GM12878 (cell line): Measurements from ENCODE around the gene MYO1E. TPM values are rescaled to one million over a fixed set of nuclear protein-coding genes. Genes with fewer than 3 reads are reported as not detected.
A peak's percentile ranks its signal among the peaks of the same experiment; 100 is the strongest.

Experiments used
- ATAC-seq: fragments of 200-7000 bp; cut with Tn5 transposase; 3 replicates; pipeline ENCODE4 v1.9.1; 2020; ENCODE audit warnings: mild to moderate bottlenecking, moderate library complexity
- BruUV-seq: library from RNA; stranded (reverse); fragments of 400-500 nt; replicated peaks from 2 replicates; lab custom pipeline; 2021; lab: Mats Ljungman, UMichigan
- CTCF ChIA-PET: fragments of 300-600 bp; sonication (Branson Sonifier 250); formaldehyde crosslinking; extraction: SDS; loops from one replicate; lab custom pipeline; 2021; ENCODE audit warnings: inconsistent platforms; lab: Yijun Ruan, JAX
- POLR2A ChIA-PET: fragments of 350-600 bp; formaldehyde crosslinking; extraction: SDS; loops from one replicate; lab custom pipeline; 2021; ENCODE audit warnings: inconsistent platforms; lab: Charles Lee
- RAD21 ChIA-PET: fragments of 300-600 bp; sonication (Branson Sonifier 250); formaldehyde crosslinking; loops from one replicate; lab custom pipeline; 2023; ENCODE audit warnings: antibody characterized with exemption; ENCODE audit not compliant: unreplicated experiment; lab: Charles Lee
- SMC1A ChIA-PET: fragments of 300-600 bp; sonication (Branson Sonifier 250); formaldehyde crosslinking; loops from one replicate; lab custom pipeline; 2023; ENCODE audit not compliant: unreplicated experiment, uncharacterized antibody; lab: Charles Lee
- DNase-seq: peaks from one replicate; pipeline ENCODE4 v3.0.0-alpha.2; 2011; ENCODE audit warnings: low read depth, low spot score
- FAIRE-seq: peaks from 3 replicates; lab custom pipeline; 2011; peaks lifted over from hg19 to GRCh38; lab: Jason Lieb, UNC
- H2AFZ ChIP-seq: 2 replicates; pipeline ENCODE4 v1.6.0; 2011; ENCODE audit warnings: low read depth, low read length, control low read depth; ENCODE audit not compliant: control insufficient read depth
- H3K27ac ChIP-seq: 2 replicates; pipeline ENCODE4 v1.5.1; 2011; ENCODE audit warnings: control low read depth; ENCODE audit not compliant: control insufficient read depth, insufficient read depth
- H3K27me3 ChIP-seq, 2 experiments: replicated peaks in 1 of 2; 2 replicates each; pipeline versions ENCODE4 v1.6.0 to v1.6.1; 2011; ENCODE audit warnings: low read length in 1 of 2; ENCODE audit not compliant: control insufficient read depth in 2 of 2, insufficient read depth in 2 of 2
- H3K36me3 ChIP-seq, 2 experiments: 2 replicates each; pipeline ENCODE4 v1.5.1; 2011; ENCODE audit warnings: low read length in 1 of 2; ENCODE audit not compliant: control insufficient read depth in 2 of 2, insufficient read depth in 2 of 2
- H3K4me1 ChIP-seq: 2 replicates; pipeline ENCODE4 v1.6.1; 2011; ENCODE audit warnings: mild to moderate bottlenecking, low read length, moderate library complexity, mixed read lengths; ENCODE audit not compliant: control insufficient read depth, insufficient read depth
- H3K4me2 ChIP-seq: 2 replicates; pipeline ENCODE4 v1.6.0; 2011; ENCODE audit warnings: control low read depth; ENCODE audit not compliant: control insufficient read depth, insufficient read depth
- H3K4me3 ChIP-seq: fragments of 200-600 bp; sonication (generic); 2 replicates; pipeline ENCODE4 v1.5.1; 2016
- H3K79me2 ChIP-seq: 2 replicates; pipeline ENCODE4 v1.6.0; 2011; ENCODE audit warnings: low read length; ENCODE audit not compliant: control insufficient read depth, insufficient read depth
- H3K9ac ChIP-seq: 2 replicates; pipeline ENCODE4 v1.8.0; 2011; ENCODE audit warnings: low read length, control low read depth, mixed read lengths; ENCODE audit not compliant: control insufficient read depth, insufficient read depth
- H3K9me3 ChIP-seq: replicated peaks from 3 replicates; pipeline ENCODE4 v1.5.1; 2011; ENCODE audit warnings: mild to moderate bottlenecking, low read length; ENCODE audit not compliant: control insufficient read depth, insufficient read depth
- H4K20me1 ChIP-seq: 2 replicates; pipeline ENCODE4 v1.6.0; 2011; ENCODE audit not compliant: control insufficient read depth, insufficient read depth
- BCL11A ChIP-seq: IDR thresholded peaks from 2 replicates; pipeline ENCODE4 v1.6.1; 2011; ENCODE audit warnings: low read depth, low read length
- FOXM1 ChIP-seq: IDR thresholded peaks from 2 replicates; pipeline ENCODE4 v1.6.1; 2012; ENCODE audit warnings: low read depth, mild to moderate bottlenecking, inconsistent platforms, low read length, moderate library complexity
- GABPA ChIP-seq: IDR thresholded peaks from 2 replicates; pipeline ENCODE4 v1.6.1; 2014; ENCODE audit warnings: antibody characterized with exemption, low read depth, mild to moderate bottlenecking, inconsistent platforms
- JUNB ChIP-seq: IDR thresholded peaks from 2 replicates; pipeline ENCODE4 v1.6.1; 2016; ENCODE audit warnings: antibody characterized with exemption, mild to moderate bottlenecking
- MYC ChIP-seq: IDR thresholded peaks from 2 replicates; pipeline ENCODE4 v1.6.1; 2011; ENCODE audit warnings: mild to moderate bottlenecking, low read length, moderate library complexity, inconsistent platforms; ENCODE audit not compliant: insufficient read depth, insufficient replicate concordance, insufficient read length, severe bottlenecking
- NFIC ChIP-seq: IDR thresholded peaks from 2 replicates; pipeline ENCODE4 v1.6.1; 2012; ENCODE audit warnings: low read depth, mild to moderate bottlenecking, inconsistent platforms, low read length, moderate library complexity
- RAD51 ChIP-seq: fragments of 450-650 bp; IDR thresholded peaks from 2 replicates; pipeline ENCODE4 v1.6.1; 2016; ENCODE audit warnings: moderate library complexity, mild to moderate bottlenecking, inconsistent platforms
- RUNX3 ChIP-seq: IDR thresholded peaks from 2 replicates; pipeline ENCODE4 v1.6.1; 2012; ENCODE audit warnings: low read length, inconsistent platforms
- SMC3 ChIP-seq: IDR thresholded peaks from 2 replicates; pipeline ENCODE4 v1.6.1; 2011; ENCODE audit warnings: low read length, improper control_type of control experiment, borderline replicate concordance
- SPI1 ChIP-seq: IDR thresholded peaks from 2 replicates; pipeline ENCODE4 v1.6.1; 2011; ENCODE audit warnings: low read depth, mild to moderate bottlenecking, low read length, moderate library complexity, borderline replicate concordance; ENCODE audit not compliant: insufficient read depth
- YBX1 ChIP-seq: fragments of 450-650 bp; IDR thresholded peaks from 2 replicates; pipeline ENCODE4 v1.6.1; 2016; ENCODE audit warnings: antibody characterized with exemption
- ZNF622 ChIP-seq: fragments of 450-650 bp; IDR thresholded peaks from 2 replicates; pipeline ENCODE4 v1.6.1; 2017; ENCODE audit warnings: mild to moderate bottlenecking, inconsistent platforms
- WGBS: methylation state at CpG from one replicate; pipeline ENCODE4 v1.1.6; 2016; ENCODE audit warnings: low lambda C conversion rate; ENCODE audit not compliant: insufficient replicate concordance, insufficient coverage; ENCODE audit errors: missing lambda C conversion rate; 5-methylcytosine and 5-hydroxymethylcytosine counted together
- in situ Hi-C: fragments of 300-500 bp; cut with MboI; formaldehyde crosslinking; loops from 9 replicates; pipeline ENCODE4 v1.14.3; 2018; ENCODE audit warnings: mixed read lengths
- intact Hi-C: fragments of 100-400 bp; cut with micrococcal nuclease; formaldehyde crosslinking; loops from one replicate; pipeline ENCODE4 v1.14.2; 2022; ENCODE audit not compliant: unreplicated experiment
- polyA plus RNA-seq, 11 experiments: library from polyadenylated mRNA; depleted of rRNA in 4 of 11; unstranded in 6 of 11; stranded (reverse) in 5 of 11; fragments of >200 nt; fragmentation: Nextera tagmentation in 4 of 11; fragmentation: Illumina TruSeq in 1 of 11; extraction: Ambion mirVana in 4 of 11; extraction: Trizol in 1 of 11; gene quantifications; 1 replicate in 1 of 11; 2 replicates in 10 of 11; pipeline versions ENCODE4 v1.2.1 to v1.2.3, GENCODE V29; 2011 to 2016; ENCODE audit warnings: inconsistent platforms in 2 of 11, missing spikeins in 2 of 11, low read depth in 1 of 11
- total RNA-seq, 4 experiments: library from RNA; depleted of rRNA in 3 of 4; stranded (reverse); fragments of >200 nt in 3 of 4; fragmentation: Illumina TruSeq in 1 of 4; extraction: Trizol in 1 of 4; gene quantifications; 2 replicates each; pipeline versions ENCODE4 v1.2.1 to v1.2.3, GENCODE V29; 2013 to 2021
- TF ChIP-seq, protein P1 (sequence below): IDR thresholded peaks from 2 replicates; pipeline ENCODE4 v1.6.1; 2012; ENCODE audit warnings: low read length, inconsistent platforms
- TF ChIP-seq, protein P2 (sequence below): fragments of 450-650 bp; formaldehyde crosslinking; IDR thresholded peaks from 2 replicates; pipeline ENCODE4 v1.5.0; 2022; ENCODE audit warnings: mild to moderate bottlenecking, missing genetic modification characterization
- TF ChIP-seq, protein P3 (sequence below): IDR thresholded peaks from 2 replicates; pipeline ENCODE4 v1.6.1; 2012; ENCODE audit warnings: mild to moderate bottlenecking, low read depth, low read length

MYO1E gene
- total and polyA plus RNA-seq, 10 of the 15 experiments (the other 5 are each of a cell fraction or from before 2014, with no cell fraction given) = 10.3 to 266 (median 64.9) TPM

DNA sequence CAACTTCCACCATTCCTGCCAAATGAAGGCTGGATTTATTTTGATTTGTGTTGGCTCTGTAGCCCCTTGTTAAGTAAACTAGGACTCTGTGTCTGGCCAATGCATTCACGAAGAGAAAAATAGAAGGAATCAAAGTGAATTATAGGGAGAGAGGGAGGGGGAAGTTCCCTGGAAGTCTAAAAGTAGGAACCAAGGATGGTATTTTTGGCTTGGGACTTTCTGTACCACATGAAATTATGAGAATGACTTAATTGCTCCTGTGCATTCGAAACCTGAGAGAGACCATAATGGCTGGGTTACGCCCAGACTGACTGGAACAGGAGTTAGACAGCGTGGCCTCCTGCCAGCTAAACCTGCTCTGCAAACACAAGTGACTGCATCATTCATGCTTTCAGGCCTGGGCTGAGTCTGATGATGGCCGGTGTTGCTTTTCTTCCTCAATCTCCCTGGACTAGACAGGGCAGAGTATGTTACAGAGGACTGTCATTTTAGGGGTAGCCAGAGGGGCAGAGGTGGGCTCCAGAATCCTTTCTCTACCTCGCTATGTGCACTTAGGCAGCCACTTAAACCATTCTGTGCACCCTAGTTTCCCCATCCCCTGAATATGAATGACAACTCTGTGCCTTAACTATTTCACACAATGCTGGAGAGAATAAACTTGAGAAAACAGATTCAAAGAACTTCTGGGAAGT lies 58.9 kb downstream of the MYO1E start:
- ChIA-PET POLR2A (interaction anchor here (0.5 to 2.0 kb wide), 5 partner anchors 10 to 472 kb away, joined by 3 to 17 read pairs (median 4); no protein-coding TSS in a partner anchor), CTCF (interaction anchor here (0.6 to 3.2 kb wide), 6 partner anchors 11 to 387 kb away, joined by 3 to 15 read pairs (median 4); no protein-coding TSS in a partner anchor), SMC1A (interaction anchor here (0.5 to 5.4 kb wide), 13 partner anchors 9 to 169 kb away, joined by 3 to 46 read pairs (median 7); no protein-coding TSS in a partner anchor), RAD21 (interaction anchor here (0.6 to 6.2 kb wide), 6 partner anchors 9 to 59 kb away, joined by 3 to 44 read pairs (median 3); partner anchors contain the start of gene MYO1E)
- peaks cover 0 to 12% of the 10 kb centered on the region in 2 experiments; a peak in 2 of 4 replicates for H3K36me3 ChIP-seq
- ATAC-seq (peak; percentile 96), DNase-seq (peak; percentile 81), FAIRE-seq (peak; percentile 73)
- no peaks in the 10 kb centered on the region for H3K27me3 ChIP-seq
- intact Hi-C loops = no loop called here
- peak overlapping the region; percentile 8; the same call in 1 of the 2 replicates for H3K9ac ChIP-seq
- whole genome bisulfite sequencing = 12% methylated on average over 6 of the region's 6 CpGs
- no peak overlapping the region; the same call in 1 of the 2 replicates for H3K4me3 ChIP-seq
- in situ Hi-C loops = no loop called here
- H3K4me1 ChIP-seq = peaks cover 67% of the 10 kb centered on the region
- peak overlapping the region; percentile 92 for H3K4me2 ChIP-seq
- H3K9me3 ChIP-seq = no peaks in the 10 kb centered on the region; the same call in none of the 3 replicates
- BruUV-seq = no TSS peak
- no peaks in the 10 kb centered on the region for H4K20me1 ChIP-seq
- H2AFZ ChIP-seq = no peak overlapping the region
- peak overlapping the region; percentile 81 for H3K27ac ChIP-seq
- peaks cover 99% of the 10 kb centered on the region for H3K79me2 ChIP-seq
- TF ChIP-seq RUNX3 (peak; percentile 93), FOXM1 (peak; percentile 82; the same call in 1 of the 2 replicates), MYC (no peak), RAD51 (no peak), SMC3 (no peak), NFIC (peak; percentile 96), GABPA (no peak), YBX1 (no peak), ZNF622 (no peak), SPI1 (0 out of 2 replicates have a peak, but pooled peaks have one; percentile 1), BCL11A (peak; percentile 69; the same call in 1 of the 2 replicates), JUNB (peak; percentile 69)
- TF ChIP-seq, protein P1, sequence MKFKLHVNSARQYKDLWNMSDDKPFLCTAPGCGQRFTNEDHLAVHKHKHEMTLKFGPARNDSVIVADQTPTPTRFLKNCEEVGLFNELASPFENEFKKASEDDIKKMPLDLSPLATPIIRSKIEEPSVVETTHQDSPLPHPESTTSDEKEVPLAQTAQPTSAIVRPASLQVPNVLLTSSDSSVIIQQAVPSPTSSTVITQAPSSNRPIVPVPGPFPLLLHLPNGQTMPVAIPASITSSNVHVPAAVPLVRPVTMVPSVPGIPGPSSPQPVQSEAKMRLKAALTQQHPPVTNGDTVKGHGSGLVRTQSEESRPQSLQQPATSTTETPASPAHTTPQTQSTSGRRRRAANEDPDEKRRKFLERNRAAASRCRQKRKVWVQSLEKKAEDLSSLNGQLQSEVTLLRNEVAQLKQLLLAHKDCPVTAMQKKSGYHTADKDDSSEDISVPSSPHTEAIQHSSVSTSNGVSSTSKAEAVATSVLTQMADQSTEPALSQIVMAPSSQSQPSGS = peak; percentile 82
- TF ChIP-seq, protein P2, sequence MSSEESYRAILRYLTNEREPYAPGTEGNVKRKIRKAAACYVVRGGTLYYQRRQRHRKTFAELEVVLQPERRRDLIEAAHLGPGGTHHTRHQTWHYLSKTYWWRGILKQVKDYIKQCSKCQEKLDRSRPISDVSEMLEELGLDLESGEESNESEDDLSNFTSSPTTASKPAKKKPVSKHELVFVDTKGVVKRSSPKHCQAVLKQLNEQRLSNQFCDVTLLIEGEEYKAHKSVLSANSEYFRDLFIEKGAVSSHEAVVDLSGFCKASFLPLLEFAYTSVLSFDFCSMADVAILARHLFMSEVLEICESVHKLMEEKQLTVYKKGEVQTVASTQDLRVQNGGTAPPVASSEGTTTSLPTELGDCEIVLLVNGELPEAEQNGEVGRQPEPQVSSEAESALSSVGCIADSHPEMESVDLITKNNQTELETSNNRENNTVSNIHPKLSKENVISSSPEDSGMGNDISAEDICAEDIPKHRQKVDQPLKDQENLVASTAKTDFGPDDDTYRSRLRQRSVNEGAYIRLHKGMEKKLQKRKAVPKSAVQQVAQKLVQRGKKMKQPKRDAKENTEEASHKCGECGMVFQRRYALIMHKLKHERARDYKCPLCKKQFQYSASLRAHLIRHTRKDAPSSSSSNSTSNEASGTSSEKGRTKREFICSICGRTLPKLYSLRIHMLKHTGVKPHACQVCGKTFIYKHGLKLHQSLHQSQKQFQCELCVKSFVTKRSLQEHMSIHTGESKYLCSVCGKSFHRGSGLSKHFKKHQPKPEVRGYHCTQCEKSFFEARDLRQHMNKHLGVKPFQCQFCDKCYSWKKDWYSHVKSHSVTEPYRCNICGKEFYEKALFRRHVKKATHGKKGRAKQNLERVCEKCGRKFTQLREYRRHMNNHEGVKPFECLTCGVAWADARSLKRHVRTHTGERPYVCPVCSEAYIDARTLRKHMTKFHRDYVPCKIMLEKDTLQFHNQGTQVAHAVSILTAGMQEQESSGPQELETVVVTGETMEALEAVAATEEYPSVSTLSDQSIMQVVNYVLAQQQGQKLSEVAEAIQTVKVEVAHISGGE (CRISPR knock-in tag) = no peak
- TF ChIP-seq, protein P3, sequence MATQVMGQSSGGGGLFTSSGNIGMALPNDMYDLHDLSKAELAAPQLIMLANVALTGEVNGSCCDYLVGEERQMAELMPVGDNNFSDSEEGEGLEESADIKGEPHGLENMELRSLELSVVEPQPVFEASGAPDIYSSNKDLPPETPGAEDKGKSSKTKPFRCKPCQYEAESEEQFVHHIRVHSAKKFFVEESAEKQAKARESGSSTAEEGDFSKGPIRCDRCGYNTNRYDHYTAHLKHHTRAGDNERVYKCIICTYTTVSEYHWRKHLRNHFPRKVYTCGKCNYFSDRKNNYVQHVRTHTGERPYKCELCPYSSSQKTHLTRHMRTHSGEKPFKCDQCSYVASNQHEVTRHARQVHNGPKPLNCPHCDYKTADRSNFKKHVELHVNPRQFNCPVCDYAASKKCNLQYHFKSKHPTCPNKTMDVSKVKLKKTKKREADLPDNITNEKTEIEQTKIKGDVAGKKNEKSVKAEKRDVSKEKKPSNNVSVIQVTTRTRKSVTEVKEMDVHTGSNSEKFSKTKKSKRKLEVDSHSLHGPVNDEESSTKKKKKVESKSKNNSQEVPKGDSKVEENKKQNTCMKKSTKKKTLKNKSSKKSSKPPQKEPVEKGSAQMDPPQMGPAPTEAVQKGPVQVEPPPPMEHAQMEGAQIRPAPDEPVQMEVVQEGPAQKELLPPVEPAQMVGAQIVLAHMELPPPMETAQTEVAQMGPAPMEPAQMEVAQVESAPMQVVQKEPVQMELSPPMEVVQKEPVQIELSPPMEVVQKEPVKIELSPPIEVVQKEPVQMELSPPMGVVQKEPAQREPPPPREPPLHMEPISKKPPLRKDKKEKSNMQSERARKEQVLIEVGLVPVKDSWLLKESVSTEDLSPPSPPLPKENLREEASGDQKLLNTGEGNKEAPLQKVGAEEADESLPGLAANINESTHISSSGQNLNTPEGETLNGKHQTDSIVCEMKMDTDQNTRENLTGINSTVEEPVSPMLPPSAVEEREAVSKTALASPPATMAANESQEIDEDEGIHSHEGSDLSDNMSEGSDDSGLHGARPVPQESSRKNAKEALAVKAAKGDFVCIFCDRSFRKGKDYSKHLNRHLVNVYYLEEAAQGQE = no peak
